Stimulated activated naive B cell treated with anti-CD40 and anti-IgM and Interleukin-4, amounts not matched to agents 10 μg/mL and 1 μg/mL and 100 μg/mL, for 72 hours (primary cell): ENCODE results near the gene BTG3.

Experiments
- ATAC-seq, 2 donors: fragments of 150-1000 bp; cut with Tn5 transposase; replicated peaks; 2 replicates each; pipeline ENCODE4 v1.10.0; 2021; ENCODE audit warnings: moderate library complexity in 1 of 2
- DNase-seq: peaks from one replicate; pipeline ENCODE4 v3.0.0; 2021
- H3K27ac Mint-ChIP-seq: one replicate; pipeline ENCODE4 v1.8.0; 2022; ENCODE audit warnings: mild to moderate bottlenecking, mixed read lengths
- H3K27me3 Mint-ChIP-seq, 2 donors: one replicate each; pipeline ENCODE4 v1.8.0; 2022; ENCODE audit warnings: mixed read lengths in 2 of 2
- H3K36me3 Mint-ChIP-seq, 2 donors: one replicate each; pipeline ENCODE4 v1.8.0; 2022; ENCODE audit warnings: mixed read lengths in 2 of 2, mild to moderate bottlenecking in 1 of 2
- H3K4me1 Mint-ChIP-seq, 2 donors: one replicate each; pipeline ENCODE4 v1.8.0; 2022; ENCODE audit warnings: mixed read lengths in 2 of 2, mild to moderate bottlenecking in 1 of 2
- H3K4me3 Mint-ChIP-seq, 2 donors: one replicate each; pipeline ENCODE4 v1.8.0; 2022; ENCODE audit warnings: mild to moderate bottlenecking in 2 of 2, mixed read lengths in 2 of 2, moderate library complexity in 1 of 2
- H3K9me3 Mint-ChIP-seq, 2 donors: one replicate each; pipeline ENCODE4 v1.8.0; 2022; ENCODE audit warnings: mixed read lengths in 2 of 2, mild to moderate bottlenecking in 1 of 2

BTG3 gene

GRCh38 chr21:17576080-17576835 is 36.4 kb downstream of the BTG3 start:
- Mint-ChIP-seq H3K27me3 (peaks cover 7 to 9% of the 10 kb centered on the region in 2 donors), H3K9me3 (no peaks in the 10 kb centered on the region), H3K4me1 (no peaks in the 10 kb centered on the region), H3K4me3 (no peak overlapping the region), H3K36me3 (no peaks in the 10 kb centered on the region), H3K27ac (no peak overlapping the region)
- ATAC-seq (no peak), DNase-seq (no peak)

GRCh38 chr21:17575076-17575475 is 37.6 kb downstream of the BTG3 start:
- H3K4me3 Mint-ChIP-seq, result no peak overlapping the region

GRCh38 chr21:17572431-17572830 is 40.3 kb downstream of the BTG3 start:
- Mint-ChIP-seq H3K4me1 (no peaks in the 10 kb centered on the region), H3K27ac (no peak overlapping the region), H3K9me3 (no peaks in the 10 kb centered on the region), H3K27me3 (peaks cover 13 to 14% of the 10 kb centered on the region in 2 donors), H3K36me3 (no peaks in the 10 kb centered on the region), H3K4me3 (no peak overlapping the region)
- ATAC-seq (no peak), DNase-seq (no peak)

More at GRCh38 chr21:17575076-17575475, 37.6 kb downstream of the BTG3 start:
- DNase-seq (no peak), ATAC-seq (no peak)
- no peaks in the 10 kb centered on the region for H3K9me3 Mint-ChIP-seq
- H3K27me3 Mint-ChIP-seq, result peaks cover 10 to 11% of the 10 kb centered on the region in 2 donors
- no peak overlapping the region for H3K27ac Mint-ChIP-seq
- H3K36me3 Mint-ChIP-seq, result no peaks in the 10 kb centered on the region
- no peaks in the 10 kb centered on the region for H3K4me1 Mint-ChIP-seq

- H3K4me1 Mint-ChIP-seq, result no peaks in the 10 kb centered on the region
- H3K27me3 Mint-ChIP-seq, result peaks cover 13 to 14% of the 10 kb centered on the region in 2 donors
- no peak for ATAC-seq
- no peaks in the 10 kb centered on the region for H3K36me3 Mint-ChIP-seq
- no peak for DNase-seq
- no peaks in the 10 kb centered on the region for H3K9me3 Mint-ChIP-seq
- H3K4me3 Mint-ChIP-seq, result no peak overlapping the region
- no peak overlapping the region for H3K27ac Mint-ChIP-seq
These were observed 41.9 kb downstream of the BTG3 start for GRCh38 chr21:17570786-17571185.

GRCh38 chr21:17560377-17561025 is 52.2 kb downstream of the BTG3 start:
- Mint-ChIP-seq H3K36me3 (no peaks in the 10 kb centered on the region), H3K27ac (no peak overlapping the region), H3K9me3 (no peaks in the 10 kb centered on the region), H3K4me1 (no peaks in the 10 kb centered on the region), H3K4me3 (no peak overlapping the region), H3K27me3 (peaks cover 6 to 7% of the 10 kb centered on the region in 2 donors)
- no peak for DNase-seq
- ATAC-seq, result no peak

- Mint-ChIP-seq H3K4me3 (no peak overlapping the region), H3K36me3 (no peaks in the 10 kb centered on the region), H3K27me3 (peaks cover 7 to 16% of the 10 kb centered on the region in 2 donors), H3K27ac (no peak overlapping the region), H3K9me3 (no peaks in the 10 kb centered on the region), H3K4me1 (no peaks in the 10 kb centered on the region)
- ATAC-seq (peak in 1 of 2 donors; percentile 12), DNase-seq (no peak)
These were observed 57.8 kb downstream of the BTG3 start for GRCh38 chr21:17554679-17555465.

- no peak for ATAC-seq
- no peak for DNase-seq
- H3K27ac Mint-ChIP-seq, result no peak overlapping the region
These were observed 58.6 kb downstream of the BTG3 start for GRCh38 chr21:17554120-17554519.

GRCh38 chr21:17552410-17552809 is 60.3 kb downstream of the BTG3 start:
- ATAC-seq (no peak), DNase-seq (no peak)
- Mint-ChIP-seq H3K4me3 (no peak overlapping the region), H3K27ac (no peak overlapping the region), H3K36me3 (no peaks in the 10 kb centered on the region), H3K27me3 (peaks cover 7 to 22% of the 10 kb centered on the region in 2 donors), H3K9me3 (no peaks in the 10 kb centered on the region), H3K4me1 (no peaks in the 10 kb centered on the region)

More at GRCh38 chr21:17554120-17554519, 58.6 kb downstream of the BTG3 start:
- Mint-ChIP-seq H3K27me3 (peaks cover 7 to 16% of the 10 kb centered on the region in 2 donors), H3K36me3 (no peaks in the 10 kb centered on the region), H3K4me3 (no peak overlapping the region), H3K9me3 (no peaks in the 10 kb centered on the region), H3K4me1 (no peaks in the 10 kb centered on the region)

- Mint-ChIP-seq H3K4me1 (no peaks in the 10 kb centered on the region), H3K9me3 (no peaks in the 10 kb centered on the region), H3K36me3 (no peaks in the 10 kb centered on the region), H3K27me3 (peaks cover 4 to 22% of the 10 kb centered on the region in 2 donors), H3K27ac (no peak overlapping the region), H3K4me3 (no peak overlapping the region)
- no peak for ATAC-seq
- no peak for DNase-seq
These were observed 61.9 kb downstream of the BTG3 start for GRCh38 chr21:17550671-17551308.

- Mint-ChIP-seq H3K36me3 (no peaks in the 10 kb centered on the region), H3K4me1 (no peaks in the 10 kb centered on the region), H3K27me3 (peaks cover 3 to 12% of the 10 kb centered on the region in 2 donors), H3K9me3 (no peaks in the 10 kb centered on the region), H3K27ac (peak overlapping the region; percentile 20), H3K4me3 (no peak overlapping the region)
- DNase-seq (no peak), ATAC-seq (no peak)
These were observed 64.4 kb downstream of the BTG3 start for GRCh38 chr21:17548262-17548661.

- H3K9me3 Mint-ChIP-seq, result no peaks in the 10 kb centered on the region
- no peak overlapping the region for H3K27ac Mint-ChIP-seq
- no peaks in the 10 kb centered on the region for H3K36me3 Mint-ChIP-seq
- DNase-seq (no peak), ATAC-seq (no peak)
- H3K27me3 Mint-ChIP-seq, result peaks cover 11 to 16% of the 10 kb centered on the region in 2 donors
- H3K4me1 Mint-ChIP-seq, result peaks cover 0 to 2% of the 10 kb centered on the region in 2 donors
- H3K4me3 Mint-ChIP-seq, result no peak overlapping the region
These were observed 67.7 kb downstream of the BTG3 start for GRCh38 chr21:17545007-17545406.
